Keratinocyte (primary cell): Measurements from ENCODE around the gene BEND3. TPM values are rescaled to one million over a fixed set of nuclear protein-coding genes. Genes with fewer than 3 reads are reported as not detected.

Experiments used
- DNase-seq: peaks from one replicate; pipeline ENCODE4 v3.0.0-alpha.2; 2011; ENCODE audit warnings: low read depth, missing footprints, low spot score
- FAIRE-seq: peaks from 2 replicates; lab custom pipeline; 2011; peaks lifted over from hg19 to GRCh38; lab: Jason Lieb, UNC
- H2AFZ ChIP-seq: 2 replicates; pipeline ENCODE4 v1.6.0; 2012; ENCODE audit warnings: low read length, control low read depth, inconsistent platforms; ENCODE audit not compliant: control insufficient read depth
- H3K27ac ChIP-seq: 2 replicates; pipeline ENCODE4 v1.5.1; 2011; ENCODE audit warnings: low read length; ENCODE audit not compliant: control insufficient read depth, insufficient read depth
- H3K27me3 ChIP-seq: 3 replicates; pipeline ENCODE4 v1.6.0; 2011; ENCODE audit warnings: low read length; ENCODE audit not compliant: control insufficient read depth, insufficient read depth; ENCODE audit errors: extremely low read depth
- H3K36me3 ChIP-seq, 2 experiments: 2 replicates in 1 of 2; 3 replicates in 1 of 2; pipeline ENCODE4 v1.5.1; 2011; ENCODE audit warnings: low read length in 2 of 2, mild to moderate bottlenecking in 1 of 2; ENCODE audit not compliant: control insufficient read depth in 2 of 2, insufficient read depth in 2 of 2; ENCODE audit errors: extremely low read depth in 1 of 2
- H3K4me1 ChIP-seq: 3 replicates; pipeline ENCODE4 v1.5.1; 2011; ENCODE audit warnings: low read length; ENCODE audit not compliant: control insufficient read depth, insufficient read depth; ENCODE audit errors: extremely low read depth
- H3K4me2 ChIP-seq: 3 replicates; pipeline ENCODE4 v1.6.0; 2011; ENCODE audit warnings: low read depth, low read length; ENCODE audit not compliant: control insufficient read depth, insufficient read depth; ENCODE audit errors: extremely low read depth
- H3K4me3 ChIP-seq, 3 experiments: fragments of 200-600 bp in 1 of 3; sonication (generic) in 1 of 3; 2 replicates in 2 of 3; 3 replicates in 1 of 3; pipeline ENCODE4 v1.5.1; 2011 to 2016; ENCODE audit warnings: low read length in 3 of 3, mild to moderate bottlenecking in 3 of 3, control low read depth in 2 of 3, inconsistent platforms in 1 of 3, low read depth in 1 of 3, mixed read lengths in 1 of 3, mixed run types in 1 of 3, moderate library complexity in 1 of 3; ENCODE audit not compliant: control insufficient read depth in 2 of 3, insufficient read depth in 2 of 3; ENCODE audit errors: extremely low read depth in 1 of 3
- H3K79me2 ChIP-seq: 2 replicates; pipeline ENCODE4 v1.6.0; 2012; ENCODE audit warnings: low read length; ENCODE audit not compliant: control insufficient read depth, insufficient read depth
- H3K9ac ChIP-seq: 3 replicates; pipeline ENCODE4 v1.6.0; 2011; ENCODE audit warnings: low read length; ENCODE audit not compliant: control insufficient read depth, insufficient read depth; ENCODE audit errors: extremely low read depth
- H3K9me1 ChIP-seq: 3 replicates; pipeline ENCODE4 v1.6.0; 2011; ENCODE audit warnings: low read length; ENCODE audit not compliant: control insufficient read depth, insufficient read depth; ENCODE audit errors: extremely low read depth
- H3K9me3 ChIP-seq: 2 replicates; pipeline ENCODE4 v1.5.1; 2012; ENCODE audit warnings: low read depth, low read length; ENCODE audit not compliant: control insufficient read depth
- H4K20me1 ChIP-seq: 3 replicates; pipeline ENCODE4 v1.6.0; 2011; ENCODE audit warnings: low read length; ENCODE audit not compliant: control insufficient read depth, insufficient read depth; ENCODE audit errors: extremely low read depth
- EZH2 ChIP-seq: IDR thresholded peaks from one replicate; pipeline ENCODE4 v1.6.1; 2012; ENCODE audit warnings: inconsistent platforms, mild to moderate bottlenecking, low read length, moderate library complexity
- dilution Hi-C: fragments of 300-500 bp; cut with MboI; formaldehyde crosslinking; loops from one replicate; pipeline ENCODE4 v1.7.0; 2020; ENCODE audit warnings: low sequenced_read_pairs; ENCODE audit not compliant: extremely low pct_ligation_motif_present
- polyA plus RNA-seq, 5 experiments: library from polyadenylated mRNA; depleted of rRNA in 3 of 5; stranded (reverse) in 3 of 5; stranded (forward) in 1 of 5; unstranded in 1 of 5; fragments of >200 nt; gene quantifications; 1 replicate in 1 of 5; 2 replicates in 3 of 5; 3 replicates in 1 of 5; pipeline versions ENCODE4 v1.2.1 to v1.2.3, GENCODE V29; 2011 to 2012; ENCODE audit warnings: missing spikeins in 2 of 5, low read depth in 1 of 5, low replicate concordance in 1 of 5
- TF ChIP-seq, protein P1 (sequence below), 3 experiments: IDR thresholded peaks in 1 of 3; conservative IDR thresholded peaks in 1 of 3; optimal IDR thresholded peaks in 1 of 3; 2 replicates in 2 of 3; 3 replicates in 1 of 3; pipeline versions ENCODE3 to v1.5.1; 2011; ENCODE audit warnings: low read length in 3 of 3, mild to moderate bottlenecking in 3 of 3, moderate library complexity in 2 of 3, control low read depth in 1 of 3, inconsistent platforms in 1 of 3; ENCODE audit not compliant: insufficient read depth in 2 of 3; ENCODE audit errors: extremely low read depth in 1 of 3

The BEND3 gene
- polyA plus RNA-seq, 1 donor (not counting 4 experiments of a cell fraction or from before 2014, with no cell fraction given): 2.1 TPM

DNA sequence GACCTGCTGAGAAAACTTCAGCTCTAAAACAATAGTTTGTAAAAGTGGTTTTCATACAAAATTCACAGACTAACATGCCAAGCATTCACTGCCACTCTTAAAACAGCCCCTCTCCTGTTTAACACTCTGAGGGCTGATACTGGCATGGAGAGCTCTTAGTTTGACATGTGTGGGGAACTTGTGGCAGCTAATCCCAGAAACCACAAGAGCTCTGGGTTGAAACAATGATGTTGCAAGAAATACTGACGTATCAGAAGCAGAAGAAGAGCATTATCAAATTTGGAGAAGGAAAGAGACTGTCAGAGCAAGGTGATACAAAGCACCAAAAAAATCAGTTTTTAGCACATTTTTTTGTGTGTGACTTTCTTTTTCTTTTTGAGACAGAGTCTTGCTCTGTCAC is 5.1 kb downstream of the BEND3 start:
- Histone ChIP-seq H3K4me1 (peaks cover 7% of the 10 kb centered on the region), H3K36me3 (no peaks in the 10 kb centered on the region), H3K79me2 (peaks cover 2% of the 10 kb centered on the region), H3K27ac (no peak overlapping the region), H3K4me2 (no peak overlapping the region), H3K9me3 (no peaks in the 10 kb centered on the region), H4K20me1 (no peaks in the 10 kb centered on the region), H3K27me3 (no peaks in the 10 kb centered on the region), H3K9ac (no peak overlapping the region), H2AFZ (no peak overlapping the region), H3K9me1 (no peaks in the 10 kb centered on the region), H3K4me3 (no peak overlapping the region)
- TF ChIP-seq, protein P1, sequence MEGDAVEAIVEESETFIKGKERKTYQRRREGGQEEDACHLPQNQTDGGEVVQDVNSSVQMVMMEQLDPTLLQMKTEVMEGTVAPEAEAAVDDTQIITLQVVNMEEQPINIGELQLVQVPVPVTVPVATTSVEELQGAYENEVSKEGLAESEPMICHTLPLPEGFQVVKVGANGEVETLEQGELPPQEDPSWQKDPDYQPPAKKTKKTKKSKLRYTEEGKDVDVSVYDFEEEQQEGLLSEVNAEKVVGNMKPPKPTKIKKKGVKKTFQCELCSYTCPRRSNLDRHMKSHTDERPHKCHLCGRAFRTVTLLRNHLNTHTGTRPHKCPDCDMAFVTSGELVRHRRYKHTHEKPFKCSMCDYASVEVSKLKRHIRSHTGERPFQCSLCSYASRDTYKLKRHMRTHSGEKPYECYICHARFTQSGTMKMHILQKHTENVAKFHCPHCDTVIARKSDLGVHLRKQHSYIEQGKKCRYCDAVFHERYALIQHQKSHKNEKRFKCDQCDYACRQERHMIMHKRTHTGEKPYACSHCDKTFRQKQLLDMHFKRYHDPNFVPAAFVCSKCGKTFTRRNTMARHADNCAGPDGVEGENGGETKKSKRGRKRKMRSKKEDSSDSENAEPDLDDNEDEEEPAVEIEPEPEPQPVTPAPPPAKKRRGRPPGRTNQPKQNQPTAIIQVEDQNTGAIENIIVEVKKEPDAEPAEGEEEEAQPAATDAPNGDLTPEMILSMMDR (optimal IDR thresholded peaks at IDR 0.05 in 1 of 3, IDR thresholded peaks at IDR 0.05 in 1 of 3, conservative IDR thresholded peaks at IDR 0.05 in 1 of 3; ENCODE audit: extremely low read depth in 1 of 3, insufficient read depth in 2 of 3, low read length in 3 of 3): no peak
- no peak for TF ChIP-seq EZH2
- dilution Hi-C loops: no loop called here
- DNase-seq (no peak), FAIRE-seq (no peak)

DNA sequence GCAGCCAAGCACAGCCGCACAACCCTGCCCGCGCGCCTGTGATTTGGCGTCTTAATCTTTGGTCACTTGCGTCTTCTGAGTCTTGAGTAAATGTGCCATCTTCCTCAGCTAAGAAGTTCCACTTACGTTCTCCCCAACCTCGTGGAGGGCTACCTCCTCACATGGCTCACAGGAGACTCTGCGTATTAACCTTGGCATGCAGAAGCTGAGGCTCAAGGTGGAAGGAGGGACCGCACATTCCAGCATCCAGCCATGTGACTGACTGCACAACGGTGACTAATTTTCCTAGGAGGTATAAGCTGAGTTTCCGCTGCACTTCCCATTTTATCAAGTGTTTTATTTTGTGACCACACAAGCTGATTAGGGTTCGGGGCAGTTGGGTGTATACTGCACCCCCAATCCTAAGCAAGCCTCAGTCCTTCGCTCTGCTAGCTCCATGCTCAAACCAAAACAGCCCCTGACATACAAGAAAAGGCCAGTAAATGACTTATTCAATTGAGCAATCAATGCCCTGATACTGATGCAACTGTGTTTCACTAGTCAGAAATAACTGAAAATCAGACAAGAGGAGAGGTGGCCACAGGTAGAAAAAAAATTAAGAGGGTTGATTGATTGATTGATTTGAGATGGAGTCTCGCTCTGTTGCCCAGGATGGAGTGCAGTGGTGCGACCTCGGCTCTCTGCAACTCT is 7.0 kb downstream of the BEND3 start:
- Histone ChIP-seq H3K9me1 (no peaks in the 10 kb centered on the region), H3K4me3 (no peak overlapping the region), H3K4me2 (no peak overlapping the region), H2AFZ (no peak overlapping the region), H3K9ac (no peak overlapping the region), H3K79me2 (peaks cover 2% of the 10 kb centered on the region), H3K9me3 (no peaks in the 10 kb centered on the region), H3K4me1 (no peaks in the 10 kb centered on the region), H3K36me3 (no peaks in the 10 kb centered on the region), H3K27ac (no peak overlapping the region), H3K27me3 (no peaks in the 10 kb centered on the region), H4K20me1 (no peaks in the 10 kb centered on the region)
- TF ChIP-seq, protein P1 (optimal IDR thresholded peaks at IDR 0.05 in 1 of 3, IDR thresholded peaks at IDR 0.05 in 1 of 3, conservative IDR thresholded peaks at IDR 0.05 in 1 of 3; ENCODE audit: extremely low read depth in 1 of 3, insufficient read depth in 2 of 3, low read length in 3 of 3): no peak
- TF ChIP-seq EZH2: no peak
- FAIRE-seq: no peak
- dilution Hi-C loops: no loop called here
- no peak for DNase-seq
